GM12878 (cell line): ENCODE results near the gene CACNA2D2. TPM values are rescaled to one million over a fixed set of nuclear protein-coding genes. Genes with fewer than 3 reads are reported as not detected.

ENCODE experiments used
- ATAC-seq: fragments of 200-7000 bp; cut with Tn5 transposase; 3 replicates; pipeline ENCODE4 v1.9.1; 2020; ENCODE audit warnings: mild to moderate bottlenecking, moderate library complexity
- BruUV-seq: library from RNA; stranded (reverse); fragments of 400-500 nt; replicated peaks from 2 replicates; lab custom pipeline; 2021; lab: Mats Ljungman, UMichigan
- CTCF ChIA-PET: fragments of 300-600 bp; sonication (Branson Sonifier 250); formaldehyde crosslinking; extraction: SDS; loops from one replicate; lab custom pipeline; 2021; ENCODE audit warnings: inconsistent platforms; lab: Yijun Ruan, JAX
- POLR2A ChIA-PET: fragments of 350-600 bp; formaldehyde crosslinking; extraction: SDS; loops from one replicate; lab custom pipeline; 2021; ENCODE audit warnings: inconsistent platforms; lab: Charles Lee
- RAD21 ChIA-PET: fragments of 300-600 bp; sonication (Branson Sonifier 250); formaldehyde crosslinking; loops from one replicate; lab custom pipeline; 2023; ENCODE audit warnings: antibody characterized with exemption; ENCODE audit not compliant: unreplicated experiment; lab: Charles Lee
- SMC1A ChIA-PET: fragments of 300-600 bp; sonication (Branson Sonifier 250); formaldehyde crosslinking; loops from one replicate; lab custom pipeline; 2023; ENCODE audit not compliant: unreplicated experiment, uncharacterized antibody; lab: Charles Lee
- DNase-seq: peaks from one replicate; pipeline ENCODE4 v3.0.0-alpha.2; 2011; ENCODE audit warnings: low read depth, low spot score
- FAIRE-seq: peaks from 3 replicates; lab custom pipeline; 2011; peaks lifted over from hg19 to GRCh38; lab: Jason Lieb, UNC
- H2AFZ ChIP-seq: 2 replicates; pipeline ENCODE4 v1.6.0; 2011; ENCODE audit warnings: low read depth, low read length, control low read depth; ENCODE audit not compliant: control insufficient read depth
- H3K27ac ChIP-seq: 2 replicates; pipeline ENCODE4 v1.5.1; 2011; ENCODE audit warnings: control low read depth; ENCODE audit not compliant: control insufficient read depth, insufficient read depth
- H3K27me3 ChIP-seq, 2 experiments: replicated peaks in 1 of 2; 2 replicates each; pipeline versions ENCODE4 v1.6.0 to v1.6.1; 2011; ENCODE audit warnings: low read length in 1 of 2; ENCODE audit not compliant: control insufficient read depth in 2 of 2, insufficient read depth in 2 of 2
- H3K36me3 ChIP-seq, 2 experiments: 2 replicates each; pipeline ENCODE4 v1.5.1; 2011; ENCODE audit warnings: low read length in 1 of 2; ENCODE audit not compliant: control insufficient read depth in 2 of 2, insufficient read depth in 2 of 2
- H3K4me1 ChIP-seq: 2 replicates; pipeline ENCODE4 v1.6.1; 2011; ENCODE audit warnings: mild to moderate bottlenecking, low read length, moderate library complexity, mixed read lengths; ENCODE audit not compliant: control insufficient read depth, insufficient read depth
- H3K4me2 ChIP-seq: 2 replicates; pipeline ENCODE4 v1.6.0; 2011; ENCODE audit warnings: control low read depth; ENCODE audit not compliant: control insufficient read depth, insufficient read depth
- H3K4me3 ChIP-seq: fragments of 200-600 bp; sonication (generic); 2 replicates; pipeline ENCODE4 v1.5.1; 2016
- H3K79me2 ChIP-seq: 2 replicates; pipeline ENCODE4 v1.6.0; 2011; ENCODE audit warnings: low read length; ENCODE audit not compliant: control insufficient read depth, insufficient read depth
- H3K9ac ChIP-seq: 2 replicates; pipeline ENCODE4 v1.8.0; 2011; ENCODE audit warnings: low read length, control low read depth, mixed read lengths; ENCODE audit not compliant: control insufficient read depth, insufficient read depth
- H3K9me3 ChIP-seq: replicated peaks from 3 replicates; pipeline ENCODE4 v1.5.1; 2011; ENCODE audit warnings: mild to moderate bottlenecking, low read length; ENCODE audit not compliant: control insufficient read depth, insufficient read depth
- H4K20me1 ChIP-seq: 2 replicates; pipeline ENCODE4 v1.6.0; 2011; ENCODE audit not compliant: control insufficient read depth, insufficient read depth
- EP300 ChIP-seq, 2 experiments: fragments of 150-350 bp in 1 of 2; IDR thresholded peaks; 2 replicates each; pipeline ENCODE4 v1.6.1; 2011 to 2012; ENCODE audit warnings: low read depth in 2 of 2, low read length in 2 of 2, borderline replicate concordance in 1 of 2, improper control_type of control experiment in 1 of 2, inconsistent platforms in 1 of 2; ENCODE audit not compliant: control insufficient read depth in 1 of 2
- WGBS: methylation state at CpG from one replicate; pipeline ENCODE4 v1.1.6; 2016; ENCODE audit warnings: low lambda C conversion rate; ENCODE audit not compliant: insufficient replicate concordance, insufficient coverage; ENCODE audit errors: missing lambda C conversion rate; 5-methylcytosine and 5-hydroxymethylcytosine counted together
- in situ Hi-C: fragments of 300-500 bp; cut with MboI; formaldehyde crosslinking; loops from 9 replicates; pipeline ENCODE4 v1.14.3; 2018; ENCODE audit warnings: mixed read lengths
- intact Hi-C: fragments of 100-400 bp; cut with micrococcal nuclease; formaldehyde crosslinking; loops from one replicate; pipeline ENCODE4 v1.14.2; 2022; ENCODE audit not compliant: unreplicated experiment
- polyA plus RNA-seq, 11 experiments: library from polyadenylated mRNA; depleted of rRNA in 4 of 11; unstranded in 6 of 11; stranded (reverse) in 5 of 11; fragments of >200 nt; fragmentation: Nextera tagmentation in 4 of 11; fragmentation: Illumina TruSeq in 1 of 11; extraction: Ambion mirVana in 4 of 11; extraction: Trizol in 1 of 11; gene quantifications; 1 replicate in 1 of 11; 2 replicates in 10 of 11; pipeline versions ENCODE4 v1.2.1 to v1.2.3, GENCODE V29; 2011 to 2016; ENCODE audit warnings: inconsistent platforms in 2 of 11, missing spikeins in 2 of 11, low read depth in 1 of 11
- total RNA-seq, 4 experiments: library from RNA; depleted of rRNA in 3 of 4; stranded (reverse); fragments of >200 nt in 3 of 4; fragmentation: Illumina TruSeq in 1 of 4; extraction: Trizol in 1 of 4; gene quantifications; 2 replicates each; pipeline versions ENCODE4 v1.2.1 to v1.2.3, GENCODE V29; 2013 to 2021
- TF ChIP-seq, protein P1 (sequence below): fragments of 450-650 bp; IDR thresholded peaks from 2 replicates; pipeline ENCODE4 v1.6.1; 2016; ENCODE audit warnings: mild to moderate bottlenecking
- TF ChIP-seq, protein P2 (sequence below), 3 experiments: IDR thresholded peaks in 2 of 3; conservative IDR thresholded peaks in 1 of 3; 2 replicates each; pipeline ENCODE4 v1.5.1; 2011; ENCODE audit warnings: low read depth in 3 of 3, low read length in 3 of 3, mild to moderate bottlenecking in 3 of 3, control low read depth in 2 of 3, moderate library complexity in 2 of 3, inconsistent platforms in 1 of 3, mixed read lengths in 1 of 3; ENCODE audit not compliant: control insufficient read depth in 2 of 3, insufficient read depth in 1 of 3; ENCODE audit errors: extremely low read depth in 1 of 3

The CACNA2D2 gene
- total and polyA plus RNA-seq, 10 of the 15 experiments (the other 5 are each of a cell fraction or from before 2014, with no cell fraction given): 0.03 to 0.07 TPM; not detected in 8

DNA sequence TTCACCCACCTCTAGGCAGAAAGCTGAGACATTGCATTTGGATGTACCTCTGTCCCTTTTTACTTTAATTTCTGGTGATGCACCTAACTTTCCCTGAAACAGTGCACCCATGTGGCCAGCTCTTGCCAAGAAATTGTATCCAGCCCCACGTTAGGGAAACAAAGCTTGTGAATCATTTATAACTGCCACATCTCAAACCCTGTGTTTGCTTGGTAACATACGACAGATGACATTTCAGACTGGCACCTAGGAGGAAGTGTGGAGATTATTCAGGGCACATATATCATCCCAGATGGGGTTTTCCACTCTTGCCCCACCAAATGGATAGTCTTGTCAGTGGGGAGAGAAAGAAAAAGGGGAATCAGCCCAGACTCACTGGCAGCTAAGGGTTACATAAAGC is 150.7 kb downstream of the CACNA2D2 start:
- BruUV-seq: no TSS peak
- ATAC-seq: no peak
- whole genome bisulfite sequencing: 23% methylated on average over 2 of the region's 2 CpGs
- TF ChIP-seq, protein P1, sequence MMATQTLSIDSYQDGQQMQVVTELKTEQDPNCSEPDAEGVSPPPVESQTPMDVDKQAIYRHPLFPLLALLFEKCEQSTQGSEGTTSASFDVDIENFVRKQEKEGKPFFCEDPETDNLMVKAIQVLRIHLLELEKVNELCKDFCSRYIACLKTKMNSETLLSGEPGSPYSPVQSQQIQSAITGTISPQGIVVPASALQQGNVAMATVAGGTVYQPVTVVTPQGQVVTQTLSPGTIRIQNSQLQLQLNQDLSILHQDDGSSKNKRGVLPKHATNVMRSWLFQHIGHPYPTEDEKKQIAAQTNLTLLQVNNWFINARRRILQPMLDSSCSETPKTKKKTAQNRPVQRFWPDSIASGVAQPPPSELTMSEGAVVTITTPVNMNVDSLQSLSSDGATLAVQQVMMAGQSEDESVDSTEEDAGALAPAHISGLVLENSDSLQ: 0 out of 2 replicates have a peak, but pooled peaks have one; percentile 15
- TF ChIP-seq, protein P2, sequence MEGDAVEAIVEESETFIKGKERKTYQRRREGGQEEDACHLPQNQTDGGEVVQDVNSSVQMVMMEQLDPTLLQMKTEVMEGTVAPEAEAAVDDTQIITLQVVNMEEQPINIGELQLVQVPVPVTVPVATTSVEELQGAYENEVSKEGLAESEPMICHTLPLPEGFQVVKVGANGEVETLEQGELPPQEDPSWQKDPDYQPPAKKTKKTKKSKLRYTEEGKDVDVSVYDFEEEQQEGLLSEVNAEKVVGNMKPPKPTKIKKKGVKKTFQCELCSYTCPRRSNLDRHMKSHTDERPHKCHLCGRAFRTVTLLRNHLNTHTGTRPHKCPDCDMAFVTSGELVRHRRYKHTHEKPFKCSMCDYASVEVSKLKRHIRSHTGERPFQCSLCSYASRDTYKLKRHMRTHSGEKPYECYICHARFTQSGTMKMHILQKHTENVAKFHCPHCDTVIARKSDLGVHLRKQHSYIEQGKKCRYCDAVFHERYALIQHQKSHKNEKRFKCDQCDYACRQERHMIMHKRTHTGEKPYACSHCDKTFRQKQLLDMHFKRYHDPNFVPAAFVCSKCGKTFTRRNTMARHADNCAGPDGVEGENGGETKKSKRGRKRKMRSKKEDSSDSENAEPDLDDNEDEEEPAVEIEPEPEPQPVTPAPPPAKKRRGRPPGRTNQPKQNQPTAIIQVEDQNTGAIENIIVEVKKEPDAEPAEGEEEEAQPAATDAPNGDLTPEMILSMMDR (IDR thresholded peaks at IDR 0.05 in 2 of 3, conservative IDR thresholded peaks at IDR 0.05 in 1 of 3; ENCODE audit: control insufficient read depth in 2 of 3, extremely low read depth in 1 of 3, insufficient read depth in 1 of 3, low read depth in 3 of 3, low read length in 3 of 3): peak; percentile 20 to 41 (median 22); a peak in 4 of 6 replicates
- no peak for TF ChIP-seq EP300 (IDR thresholded peaks at IDR 0.05; ENCODE audit: borderline replicate concordance in 1 of 2, control insufficient read depth in 1 of 2, low read depth in 2 of 2, low read length in 2 of 2)
- ChIA-PET SMC1A (interaction anchor here (0.5 kb wide), 1 partner anchor 259 kb away, joined by 3 read pairs; the partner anchor contains the start of gene CISH), CTCF (interaction anchor here (1.2 to 2.7 kb wide), 5 partner anchors 14 to 190 kb away, joined by 3 to 12 read pairs (median 3); no protein-coding TSS in a partner anchor), RAD21 (interaction anchor here (1.2 kb wide), 1 partner anchor 12 kb away, joined by 3 read pairs; the partner anchor contains the start of gene RASSF1), POLR2A (interaction anchor here (0.5 to 1.2 kb wide), 4 partner anchors 8 to 72 kb away, joined by 3 to 4 read pairs (median 4); no protein-coding TSS in a partner anchor)
- peaks cover 8 to 30% of the 10 kb centered on the region in 2 experiments; a peak in 2 of 4 replicates for H3K36me3 ChIP-seq
- no peak overlapping the region for H2AFZ ChIP-seq
- intact Hi-C loops: no loop called here
- H3K4me2 ChIP-seq: no peak overlapping the region
- H3K4me3 ChIP-seq: no peak overlapping the region
- H3K9me3 ChIP-seq: no peaks in the 10 kb centered on the region
- H3K27ac ChIP-seq: no peak overlapping the region
- peaks cover 27% of the 10 kb centered on the region for H3K4me1 ChIP-seq
- DNase-seq: no peak
- H3K9ac ChIP-seq: no peak overlapping the region
- no peak for FAIRE-seq
- H4K20me1 ChIP-seq: peaks cover 2% of the 10 kb centered on the region; the same call in 1 of the 2 replicates
- in situ Hi-C loops: loop anchor here (10.0 kb wide), 1 partner anchor 1032 kb away; the partner anchor contains the start of gene MANF
- no peaks in the 10 kb centered on the region for H3K27me3 ChIP-seq
- peaks cover 37% of the 10 kb centered on the region for H3K79me2 ChIP-seq
